Measurements from ENCODE around the gene LAMC3.

DNA sequence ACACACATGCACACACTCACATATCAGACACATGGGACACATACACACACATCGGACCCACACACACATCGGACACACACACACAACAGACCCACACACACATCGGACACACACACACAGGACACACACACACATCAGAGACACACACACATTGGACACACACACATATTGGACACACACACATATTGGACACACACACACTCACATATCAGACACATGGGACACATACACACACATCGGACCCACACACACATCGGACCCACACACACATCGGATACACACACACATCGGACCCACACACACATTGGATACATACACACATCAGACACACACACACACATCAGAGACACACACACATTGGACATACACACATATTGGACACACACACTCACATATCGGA lies 12.8 kb upstream of the LAMC3 start:
- TF ChIP-seq, protein P1, sequence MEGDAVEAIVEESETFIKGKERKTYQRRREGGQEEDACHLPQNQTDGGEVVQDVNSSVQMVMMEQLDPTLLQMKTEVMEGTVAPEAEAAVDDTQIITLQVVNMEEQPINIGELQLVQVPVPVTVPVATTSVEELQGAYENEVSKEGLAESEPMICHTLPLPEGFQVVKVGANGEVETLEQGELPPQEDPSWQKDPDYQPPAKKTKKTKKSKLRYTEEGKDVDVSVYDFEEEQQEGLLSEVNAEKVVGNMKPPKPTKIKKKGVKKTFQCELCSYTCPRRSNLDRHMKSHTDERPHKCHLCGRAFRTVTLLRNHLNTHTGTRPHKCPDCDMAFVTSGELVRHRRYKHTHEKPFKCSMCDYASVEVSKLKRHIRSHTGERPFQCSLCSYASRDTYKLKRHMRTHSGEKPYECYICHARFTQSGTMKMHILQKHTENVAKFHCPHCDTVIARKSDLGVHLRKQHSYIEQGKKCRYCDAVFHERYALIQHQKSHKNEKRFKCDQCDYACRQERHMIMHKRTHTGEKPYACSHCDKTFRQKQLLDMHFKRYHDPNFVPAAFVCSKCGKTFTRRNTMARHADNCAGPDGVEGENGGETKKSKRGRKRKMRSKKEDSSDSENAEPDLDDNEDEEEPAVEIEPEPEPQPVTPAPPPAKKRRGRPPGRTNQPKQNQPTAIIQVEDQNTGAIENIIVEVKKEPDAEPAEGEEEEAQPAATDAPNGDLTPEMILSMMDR (IDR thresholded peaks at IDR 0.05) = no peak
- TF ChIP-seq EP300 (IDR thresholded peaks at IDR 0.05) = no peak

Data from stomach (tissue), 4 donors.